ENCODE measurements around the gene GSTA5. TPM values are rescaled to one million over a fixed set of nuclear protein-coding genes. Genes with fewer than 3 reads are reported as not detected.

Gene GSTA5
- total RNA-seq, 1 donor from 2014 or later = not detected

GRCh38 chr6:52881662-52881995 is 41.0 kb upstream of the GSTA5 start:
- DNase-seq (ENCODE audit: low spot score) = no peak
- H3K4me1 Mint-ChIP-seq (ENCODE audit: unreplicated experiment) = no peaks in the 10 kb centered on the region
- H3K27me3 Mint-ChIP-seq (ENCODE audit: unreplicated experiment) = peaks cover 2% of the 10 kb centered on the region
- H3K9me3 Mint-ChIP-seq (ENCODE audit: unreplicated experiment) = no peaks in the 10 kb centered on the region
- no peaks in the 10 kb centered on the region for H3K36me3 Mint-ChIP-seq (ENCODE audit: low read depth, unreplicated experiment)
- H3K27ac Mint-ChIP-seq (ENCODE audit: unreplicated experiment) = no peak overlapping the region
- H3K4me3 Mint-ChIP-seq (ENCODE audit: unreplicated experiment) = no peak overlapping the region
- TF ChIP-seq CTCF (IDR thresholded peaks at IDR 0.05; ENCODE audit: unreplicated experiment) = no peak

GRCh38 chr6:52877786-52878185 is 37.2 kb upstream of the GSTA5 start:
- TF ChIP-seq CTCF (IDR thresholded peaks at IDR 0.05; ENCODE audit: unreplicated experiment) = no peak
- Mint-ChIP-seq H3K4me1 (ENCODE audit: unreplicated experiment) (no peaks in the 10 kb centered on the region), H3K27me3 (ENCODE audit: unreplicated experiment) (no peaks in the 10 kb centered on the region), H3K36me3 (ENCODE audit: low read depth, unreplicated experiment) (no peaks in the 10 kb centered on the region), H3K27ac (ENCODE audit: unreplicated experiment) (no peak overlapping the region), H3K9me3 (ENCODE audit: unreplicated experiment) (no peaks in the 10 kb centered on the region), H3K4me3 (ENCODE audit: unreplicated experiment) (no peak overlapping the region)
- no peak for DNase-seq (ENCODE audit: low spot score)

DNA sequence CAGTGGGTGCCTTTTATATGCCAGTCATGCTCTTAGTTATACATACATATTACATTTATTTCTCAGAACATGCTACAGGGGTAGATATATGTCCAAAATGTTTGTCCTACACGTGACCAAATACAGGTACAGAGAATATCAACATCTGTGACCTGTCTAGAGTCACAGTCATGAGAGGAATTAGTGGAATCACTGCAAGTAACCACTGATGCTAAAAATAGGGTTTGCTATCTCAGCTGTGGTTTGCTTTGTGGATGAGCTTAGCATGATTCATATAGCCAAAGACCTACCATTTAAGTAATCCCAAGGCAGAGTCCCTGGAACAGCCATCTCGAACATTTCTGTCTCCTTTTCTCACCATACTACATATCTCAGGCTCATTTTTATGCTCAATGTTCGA is 36.6 kb upstream of the GSTA5 start:
- H3K36me3 Mint-ChIP-seq (ENCODE audit: low read depth, unreplicated experiment) = no peaks in the 10 kb centered on the region
- no peak overlapping the region for H3K4me3 Mint-ChIP-seq (ENCODE audit: unreplicated experiment)
- no peaks in the 10 kb centered on the region for H3K4me1 Mint-ChIP-seq (ENCODE audit: unreplicated experiment)
- TF ChIP-seq CTCF (IDR thresholded peaks at IDR 0.05; ENCODE audit: unreplicated experiment) = no peak
- no peak overlapping the region for H3K27ac Mint-ChIP-seq (ENCODE audit: unreplicated experiment)
- no peaks in the 10 kb centered on the region for H3K27me3 Mint-ChIP-seq (ENCODE audit: unreplicated experiment)
- DNase-seq (ENCODE audit: low spot score) = no peak
- H3K9me3 Mint-ChIP-seq (ENCODE audit: unreplicated experiment) = no peaks in the 10 kb centered on the region

DNA sequence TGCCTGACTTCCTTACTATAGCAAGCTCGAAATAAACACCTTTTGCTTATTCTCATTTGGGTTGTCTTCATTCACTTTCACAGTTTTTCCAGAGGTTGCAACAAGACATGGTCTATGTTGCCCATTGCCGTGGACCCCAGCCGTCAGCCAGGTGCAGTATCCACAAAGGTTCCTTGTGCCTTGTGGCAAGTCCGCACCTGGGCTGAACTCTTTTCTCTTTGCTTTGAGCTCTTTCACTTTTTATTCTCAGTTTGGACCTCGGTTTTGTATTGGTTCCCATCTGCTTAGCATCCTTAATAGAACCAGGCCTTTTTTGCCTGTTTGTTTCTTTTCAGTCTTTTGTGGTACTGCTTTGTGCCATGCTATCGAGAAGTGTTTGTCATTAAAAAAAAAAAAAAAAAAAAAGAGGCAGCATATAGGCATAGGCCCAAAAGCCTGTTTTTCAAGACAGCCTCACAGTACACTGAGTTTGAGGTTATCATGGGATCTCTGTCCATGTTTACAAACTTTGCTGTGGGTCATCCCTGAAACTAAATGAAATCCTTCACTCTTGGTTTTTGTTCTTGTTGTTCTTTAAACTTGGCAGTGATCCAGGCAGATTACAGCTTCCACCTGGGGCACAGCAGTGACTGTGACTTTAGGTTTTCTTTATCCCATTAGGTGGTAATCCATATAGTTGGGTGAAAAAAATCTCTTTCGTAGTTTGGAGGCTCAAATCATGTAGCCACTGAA is 35.6 kb upstream of the GSTA5 start:
- TF ChIP-seq CTCF (IDR thresholded peaks at IDR 0.05; ENCODE audit: unreplicated experiment) = no peak
- Mint-ChIP-seq H3K9me3 (ENCODE audit: unreplicated experiment) (no peaks in the 10 kb centered on the region), H3K4me1 (ENCODE audit: unreplicated experiment) (no peaks in the 10 kb centered on the region), H3K36me3 (ENCODE audit: low read depth, unreplicated experiment) (no peaks in the 10 kb centered on the region), H3K27ac (ENCODE audit: unreplicated experiment) (no peak overlapping the region), H3K4me3 (ENCODE audit: unreplicated experiment) (no peak overlapping the region), H3K27me3 (ENCODE audit: unreplicated experiment) (no peaks in the 10 kb centered on the region)
- DNase-seq (ENCODE audit: low spot score) = no peak

DNA sequence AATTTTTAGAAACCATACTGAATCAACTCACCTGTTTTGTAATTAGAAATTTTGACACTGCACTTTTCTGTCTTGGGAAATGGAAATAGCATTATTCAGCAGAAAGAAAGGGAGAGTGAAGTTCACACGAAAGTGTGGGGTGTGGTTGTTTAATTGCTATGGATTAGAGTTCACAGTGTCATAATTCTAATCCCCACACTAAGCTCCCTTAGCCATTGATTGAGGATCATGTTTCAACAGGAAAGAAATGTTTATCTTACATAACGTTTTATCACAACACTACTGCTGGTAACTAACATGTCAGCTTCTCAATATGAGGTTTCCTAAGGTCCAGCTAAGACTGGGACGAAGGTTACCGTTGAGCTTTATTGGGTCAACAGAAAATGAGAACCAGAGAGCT is 31.4 kb upstream of the GSTA5 start:
- no peaks in the 10 kb centered on the region for H3K4me1 Mint-ChIP-seq (ENCODE audit: unreplicated experiment)
- no peak overlapping the region for H3K4me3 Mint-ChIP-seq (ENCODE audit: unreplicated experiment)

More for the DNA sequence above, 31.4 kb upstream of the GSTA5 start:
- DNase-seq (ENCODE audit: low spot score) = no peak
- H3K9me3 Mint-ChIP-seq (ENCODE audit: unreplicated experiment) = no peaks in the 10 kb centered on the region
- TF ChIP-seq CTCF (IDR thresholded peaks at IDR 0.05; ENCODE audit: unreplicated experiment) = no peak
- H3K36me3 Mint-ChIP-seq (ENCODE audit: low read depth, unreplicated experiment) = no peaks in the 10 kb centered on the region
- no peak overlapping the region for H3K27ac Mint-ChIP-seq (ENCODE audit: unreplicated experiment)
- no peaks in the 10 kb centered on the region for H3K27me3 Mint-ChIP-seq (ENCODE audit: unreplicated experiment)

Measured in endothelial cell (in vitro differentiated cells).